ENCODE data around the gene SEMA5A. TPM values are rescaled to one million over a fixed set of nuclear protein-coding genes. Genes with fewer than 3 reads are reported as not detected.

The SEMA5A gene
- total RNA-seq, 4 donors from 2014 or later: 2.3 to 4.7 (median 3.7) TPM

DNA sequence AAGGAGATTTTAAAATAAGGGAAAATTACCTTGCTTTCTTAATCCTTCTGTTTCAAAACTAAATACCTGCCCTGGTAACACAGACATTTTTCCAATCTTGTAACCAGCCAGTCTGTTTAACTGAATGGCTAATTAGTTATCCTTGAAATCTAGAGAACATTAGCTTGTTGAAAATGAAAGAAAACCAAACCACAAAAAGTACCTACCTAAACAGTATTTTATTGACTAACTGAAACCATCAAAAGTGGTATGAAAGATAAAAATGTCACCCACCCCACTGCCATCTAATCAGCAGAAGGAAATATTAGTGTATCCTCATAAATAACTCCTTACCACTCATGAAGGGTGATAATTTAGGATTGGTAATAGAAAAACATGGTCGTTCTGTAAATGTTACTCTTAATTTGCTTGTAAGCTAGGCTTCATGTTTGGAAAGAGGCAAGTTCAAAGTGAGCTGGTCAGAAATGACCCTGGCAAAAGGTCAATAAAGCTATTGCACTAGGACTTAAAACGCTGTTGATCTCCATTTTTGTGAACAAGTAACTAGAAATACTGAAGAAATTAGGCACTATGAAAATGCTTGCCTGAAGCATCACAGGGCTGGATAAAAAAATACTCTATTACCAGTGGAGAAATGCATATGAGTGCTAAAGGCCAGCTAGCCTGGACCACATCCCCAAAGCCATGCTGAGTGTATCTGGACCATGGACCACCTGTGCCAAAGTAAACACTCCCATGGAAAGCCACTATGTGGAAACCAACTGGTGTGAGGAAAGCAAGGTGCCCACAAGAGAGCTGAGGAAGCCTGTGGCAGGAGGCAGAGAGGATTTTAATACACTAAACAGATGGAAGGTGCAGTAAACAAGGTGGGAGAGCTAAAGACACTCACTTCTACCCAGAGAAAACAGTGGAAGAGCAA lies 8.4 kb downstream of the SEMA5A start:
- H3K9me3 ChIP-seq: no peaks in the 10 kb centered on the region
- WGBS, 2 donors (ENCODE audit: low coverage in 1 of 2): 71 to 89% methylated on average over 2 of the region's 2 CpGs
- H3K27me3 ChIP-seq: peaks cover 25% of the 10 kb centered on the region
- H3K4me3 ChIP-seq: no peak overlapping the region
- H3K4me1 ChIP-seq: peaks cover 0 to 10% (median 0%) of the 10 kb centered on the region in 3 donors
- no peak overlapping the region for H3K27ac ChIP-seq
- no peak for ATAC-seq
- H3K36me3 ChIP-seq: no peaks in the 10 kb centered on the region
- TF ChIP-seq POLR2AphosphoS5 (IDR thresholded peaks at IDR 0.05) (no peak), CTCF (IDR thresholded peaks at IDR 0.05) (no peak), POLR2A (IDR thresholded peaks at IDR 0.05) (no peak), EP300 (IDR thresholded peaks at IDR 0.05) (no peak)

DNA sequence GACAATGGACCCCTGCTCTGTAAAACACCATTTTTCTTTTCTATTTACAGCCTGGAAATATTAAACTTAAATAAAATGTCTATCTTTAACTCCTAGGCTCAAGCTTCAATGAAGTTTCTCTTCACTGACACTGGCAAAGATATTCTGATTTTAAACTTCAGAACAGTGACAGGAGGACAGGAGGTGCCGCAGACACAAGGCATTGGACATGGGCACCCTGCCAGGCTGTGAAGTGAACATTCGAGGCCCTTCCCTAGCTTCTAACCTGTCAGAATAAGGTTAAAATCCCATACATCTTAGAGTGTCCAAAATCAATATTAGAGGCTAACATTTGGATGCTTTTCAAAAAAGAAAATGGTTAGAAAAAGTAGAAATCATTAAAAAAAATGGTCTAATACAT lies 9.2 kb downstream of the SEMA5A start:
- H3K27me3 ChIP-seq: peaks cover 20% of the 10 kb centered on the region
- TF ChIP-seq EP300 (IDR thresholded peaks at IDR 0.05): no peak
- TF ChIP-seq POLR2AphosphoS5 (IDR thresholded peaks at IDR 0.05): no peak
- no peak for TF ChIP-seq POLR2A (IDR thresholded peaks at IDR 0.05)
- TF ChIP-seq CTCF (IDR thresholded peaks at IDR 0.05): no peak
- H3K4me3 ChIP-seq: no peak overlapping the region
- no peaks in the 10 kb centered on the region for H3K9me3 ChIP-seq
- ATAC-seq: no peak
- 54 to 83% methylated on average over 2 of the region's 2 CpGs for WGBS, 2 donors (ENCODE audit: low coverage in 1 of 2)
- peaks cover 0 to 10% (median 0%) of the 10 kb centered on the region in 3 donors for H3K4me1 ChIP-seq
- H3K36me3 ChIP-seq: no peaks in the 10 kb centered on the region
- no peak overlapping the region for H3K27ac ChIP-seq

- Histone ChIP-seq H3K4me1 (peaks cover 0 to 10% (median 0%) of the 10 kb centered on the region in 3 donors), H3K4me3 (no peak overlapping the region), H3K27ac (no peak overlapping the region), H3K27me3 (peaks cover 16% of the 10 kb centered on the region), H3K36me3 (no peaks in the 10 kb centered on the region), H3K9me3 (no peaks in the 10 kb centered on the region)
- no peak for ATAC-seq
- 45 to 53% methylated on average over 9 to 12 of the region's 15 CpGs for WGBS, 2 donors (ENCODE audit: low coverage in 1 of 2)
- no peak for TF ChIP-seq POLR2A (IDR thresholded peaks at IDR 0.05)
- no peak for TF ChIP-seq POLR2AphosphoS5 (IDR thresholded peaks at IDR 0.05)
- no peak for TF ChIP-seq CTCF (IDR thresholded peaks at IDR 0.05)
- TF ChIP-seq EP300 (IDR thresholded peaks at IDR 0.05): no peak
Measured at GRCh38 chr5:9534881-9535517, 10.9 kb downstream of the SEMA5A start.

DNA sequence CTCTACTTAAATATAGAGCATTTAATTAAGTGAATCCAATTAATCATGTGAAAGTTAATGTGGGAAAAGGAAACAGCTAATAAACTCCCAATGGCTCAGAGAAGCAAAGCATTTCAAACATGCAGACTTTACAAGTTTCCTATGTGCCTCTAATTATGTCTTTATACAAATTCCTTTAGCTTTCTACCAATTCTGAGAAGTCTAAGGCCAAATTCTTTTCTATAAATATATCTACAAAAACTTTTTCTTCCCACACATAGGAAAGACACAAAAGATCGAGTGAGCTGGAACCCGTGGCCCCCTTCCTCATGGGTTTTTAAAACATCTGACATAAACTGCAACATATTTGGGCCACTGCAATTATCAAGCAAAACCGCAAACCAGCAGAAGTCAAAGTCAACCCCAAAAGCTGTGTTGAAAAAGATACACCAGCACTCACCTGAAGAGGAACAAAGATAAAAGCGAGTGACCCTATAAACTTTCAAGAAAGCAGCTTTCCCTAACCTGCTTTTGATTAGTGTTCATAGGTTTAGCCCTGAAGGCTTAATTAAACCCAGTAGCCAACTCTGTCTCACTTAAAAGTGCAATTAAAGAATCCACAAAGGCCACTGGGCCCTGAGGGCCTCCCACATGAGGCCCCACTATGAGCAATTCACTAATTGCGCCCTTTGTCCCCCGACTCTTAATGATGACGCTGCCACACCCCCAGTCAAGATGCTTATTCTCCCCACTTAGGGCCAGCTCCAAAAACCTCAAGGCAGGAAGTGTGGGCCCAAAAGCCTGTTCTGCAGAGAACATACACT lies 12.1 kb downstream of the SEMA5A start:
- Histone ChIP-seq H3K9me3 (no peaks in the 10 kb centered on the region), H3K27ac (no peak overlapping the region), H3K27me3 (peaks cover 16% of the 10 kb centered on the region), H3K4me1 (peaks cover 0 to 10% (median 0%) of the 10 kb centered on the region in 3 donors), H3K4me3 (no peak overlapping the region), H3K36me3 (no peaks in the 10 kb centered on the region)
- no peak for ATAC-seq
- 79% methylated on average over 4 to 6 of the region's 7 CpGs for WGBS, 2 donors (ENCODE audit: low coverage in 1 of 2)
- TF ChIP-seq CTCF (IDR thresholded peaks at IDR 0.05) (no peak), POLR2A (IDR thresholded peaks at IDR 0.05) (no peak), EP300 (IDR thresholded peaks at IDR 0.05) (no peak), POLR2AphosphoS5 (IDR thresholded peaks at IDR 0.05) (no peak)

Data from gastroesophageal sphincter (tissue), 4 donors.